GM23338 (cell line): Measurements from ENCODE around the gene CDC42BPA. TPM values are rescaled to one million over a fixed set of nuclear protein-coding genes. Genes with fewer than 3 reads are reported as not detected.

Experiments
- ATAC-seq: fragments of 200-7000 bp; cut with Tn5 transposase; 3 replicates; pipeline ENCODE4 v1.9.1; 2020
- DNase-seq: peaks from one replicate; pipeline ENCODE4 v3.0.0-alpha.2; 2015; ENCODE audit warnings: low spot score
- H2AFZ ChIP-seq: fragments of 200-600 bp; sonication (generic); 2 replicates; pipeline ENCODE4 v1.8.0; 2016; ENCODE audit warnings: antibody characterized with exemption, mild to moderate bottlenecking, moderate library complexity
- H3F3A ChIP-seq: fragments of 200-600 bp; sonication (generic); replicated peaks from 2 replicates; pipeline ENCODE4 v1.8.0; 2017; ENCODE audit warnings: antibody characterized with exemption, mixed run types, low read depth
- H3K27ac ChIP-seq: fragments of 200-600 bp; sonication (generic); 2 replicates; pipeline ENCODE4 v1.6.1; 2016; ENCODE audit warnings: low read depth
- H3K27me3 ChIP-seq: fragments of 200-600 bp; sonication (generic); 2 replicates; pipeline ENCODE4 v1.8.0; 2016; ENCODE audit warnings: mild to moderate bottlenecking, mixed run types, moderate library complexity; ENCODE audit not compliant: insufficient read depth
- H3K36me3 ChIP-seq: fragments of 200-600 bp; sonication (generic); 2 replicates; pipeline ENCODE4 v1.8.0; 2016; ENCODE audit warnings: mild to moderate bottlenecking; ENCODE audit not compliant: insufficient read depth
- H3K4me1 ChIP-seq: fragments of 200-600 bp; sonication (generic); 2 replicates; pipeline ENCODE4 v1.8.0; 2016; ENCODE audit warnings: mild to moderate bottlenecking, moderate library complexity; ENCODE audit not compliant: insufficient read depth
- H3K4me2 ChIP-seq: fragments of 200-600 bp; sonication (generic); 2 replicates; pipeline ENCODE4 v1.7.1; 2017; ENCODE audit warnings: mixed run types
- H3K4me3 ChIP-seq: fragments of 200-600 bp; sonication (generic); 2 replicates; pipeline ENCODE4 v1.6.1; 2016; ENCODE audit warnings: mixed run types
- H3K79me2 ChIP-seq: fragments of 200-600 bp; sonication (generic); replicated peaks from 2 replicates; pipeline ENCODE4 v1.8.0; 2017; ENCODE audit warnings: mild to moderate bottlenecking; ENCODE audit not compliant: insufficient read depth
- H3K9me2 ChIP-seq: fragments of 200-600 bp; sonication (generic); 2 replicates; pipeline ENCODE4 v1.8.0; 2017; ENCODE audit not compliant: insufficient read depth
- H4K20me1 ChIP-seq: fragments of 200-600 bp; sonication (generic); replicated peaks from 2 replicates; pipeline ENCODE4 v1.8.0; 2017; ENCODE audit warnings: mild to moderate bottlenecking; ENCODE audit not compliant: insufficient read depth
- H3K27ac Mint-ChIP-seq: 2 replicates; pipeline ENCODE4 v1.8.0; 2020; ENCODE audit warnings: inconsistent platforms, mild to moderate bottlenecking, moderate library complexity, mixed read lengths
- H3K27me3 Mint-ChIP-seq: 3 replicates; pipeline ENCODE4 v1.8.0; 2022; ENCODE audit warnings: low read depth, mild to moderate bottlenecking, moderate library complexity, mixed read lengths, inconsistent platforms; ENCODE audit not compliant: insufficient read depth, poor library complexity
- H3K36me3 Mint-ChIP-seq: 3 replicates; pipeline ENCODE4 v1.8.0; 2021; ENCODE audit warnings: low read depth, mild to moderate bottlenecking, inconsistent platforms, moderate library complexity, mixed read lengths
- H3K4me1 Mint-ChIP-seq: 3 replicates; pipeline ENCODE4 v1.8.0; 2020; ENCODE audit warnings: mild to moderate bottlenecking, inconsistent platforms, mixed read lengths
- H3K4me3 Mint-ChIP-seq: 3 replicates; pipeline ENCODE4 v1.8.0; 2021; ENCODE audit warnings: moderate library complexity, mild to moderate bottlenecking, inconsistent platforms, mixed read lengths
- H3K9me3 Mint-ChIP-seq: 3 replicates; pipeline ENCODE4 v1.8.0; 2020; ENCODE audit warnings: moderate library complexity, mild to moderate bottlenecking, inconsistent platforms, mixed read lengths
- CREB1 ChIP-seq: fragments of 250-450 bp; sonication (Bioruptor Pico); IDR thresholded peaks from 2 replicates; pipeline ENCODE4 v1.5.0; 2020; ENCODE audit warnings: low read depth, mild to moderate bottlenecking, moderate library complexity
- CTCF ChIP-seq, 2 experiments: fragments of 200-600 bp in 1 of 2; sonication (generic) in 1 of 2; conservative IDR thresholded peaks; 2 replicates each; pipeline versions ENCODE4 v1.5.1 to v1.6.1; 2016 to 2017; ENCODE audit warnings: antibody characterized with exemption in 2 of 2, low read depth in 2 of 2, mild to moderate bottlenecking in 2 of 2, moderate library complexity in 1 of 2
- EZH2phosphoT487 ChIP-seq: fragments of 200-600 bp; sonication (generic); IDR thresholded peaks from one replicate; pipeline ENCODE4 v1.8.1; 2018; ENCODE audit warnings: antibody characterized with exemption; ENCODE audit not compliant: unreplicated experiment
- NANOG ChIP-seq: IDR thresholded peaks from 2 replicates; pipeline ENCODE4 v1.6.1; 2016; ENCODE audit warnings: antibody characterized with exemption, borderline replicate concordance
- POLR2AphosphoS5 ChIP-seq: IDR thresholded peaks from 2 replicates; pipeline ENCODE4 v1.6.1; 2016; ENCODE audit warnings: antibody characterized with exemption, low read depth
- ZNF114 ChIP-seq: fragments of 250-450 bp; sonication (Bioruptor Pico); IDR thresholded peaks from 2 replicates; pipeline ENCODE4 v1.5.0; 2020; ENCODE audit warnings: mild to moderate bottlenecking, moderate library complexity
- ZNF331 ChIP-seq: fragments of 250-450 bp; sonication (Bioruptor Pico); IDR thresholded peaks from 2 replicates; pipeline ENCODE4 v1.5.0; 2020; ENCODE audit warnings: low read depth, mild to moderate bottlenecking, moderate library complexity
- ZNF462 ChIP-seq: fragments of 250-450 bp; sonication (Bioruptor Pico); IDR thresholded peaks from 2 replicates; pipeline ENCODE4 v1.5.0; 2020; ENCODE audit warnings: mild to moderate bottlenecking, moderate library complexity
- polyA plus RNA-seq: library from polyadenylated mRNA; unstranded; fragments of >200 nt; fragmentation: Nextera tagmentation; extraction: Ambion mirVana; gene quantifications from 2 replicates; pipeline ENCODE4 v1.2.1, GENCODE V29; 2016
- total RNA-seq: library from RNA; depleted of rRNA; stranded (reverse); fragments of >200 nt; shearing (Covaris generic); gene quantifications from 2 replicates; pipeline ENCODE4 v1.2.3, GENCODE V29; 2014

Gene CDC42BPA
- total and polyA plus RNA-seq, 2 experiments from 2014 or later, result 17.7 to 40.1 TPM

GRCh38 chr1:227035316-227035715, 283.0 kb downstream of the CDC42BPA start (continued):
- no peak for TF ChIP-seq ZNF462
- TF ChIP-seq EZH2phosphoT487, result no peak
- TF ChIP-seq POLR2AphosphoS5, result no peak
- no peak for TF ChIP-seq NANOG
- no peak for TF ChIP-seq ZNF331 (CRISPR knock-in tag)

- no peaks in the 10 kb centered on the region for H3K79me2 ChIP-seq
- H3K4me3 ChIP-seq, result no peak overlapping the region
- no peak overlapping the region for H3K27ac ChIP-seq
- no peaks in the 10 kb centered on the region for H3K4me1 ChIP-seq
- H3K4me2 ChIP-seq, result no peak overlapping the region
- H3K27me3 ChIP-seq, result no peaks in the 10 kb centered on the region
- H2AFZ ChIP-seq, result no peak overlapping the region
- H3K36me3 Mint-ChIP-seq, result peaks cover 24% of the 10 kb centered on the region
- H3K4me1 Mint-ChIP-seq, result peaks cover 6% of the 10 kb centered on the region; the same call in 2 of the 3 replicates
- H3K9me3 Mint-ChIP-seq, result no peaks in the 10 kb centered on the region
- H3F3A ChIP-seq, result no peaks in the 10 kb centered on the region
- 0 out of 2 replicates have a peak, but pooled peaks cover 3% of the 10 kb centered on the region for H3K9me2 ChIP-seq
- H3K4me3 Mint-ChIP-seq, result no peak overlapping the region
- no peak for DNase-seq
- no peaks in the 10 kb centered on the region for H4K20me1 ChIP-seq
- H3K27me3 Mint-ChIP-seq, result peaks cover 4% of the 10 kb centered on the region
- H3K27ac Mint-ChIP-seq, result no peak overlapping the region
- ATAC-seq, result no peak
- no peaks in the 10 kb centered on the region; the same call in 1 of the 2 replicates for H3K36me3 ChIP-seq
- TF ChIP-seq NANOG, result no peak
- no peak for TF ChIP-seq ZNF462
- TF ChIP-seq ZNF114 (CRISPR knock-in tag), result no peak
- TF ChIP-seq CTCF (conservative IDR thresholded peaks at IDR 0.05; ENCODE audit: low read depth in 2 of 2), result no peak
- no peak for TF ChIP-seq CREB1 (CRISPR knock-in tag)
- TF ChIP-seq ZNF331 (CRISPR knock-in tag), result no peak
Observed at GRCh38 chr1:227033880-227034279, 284.4 kb downstream of the CDC42BPA start.
